ENCODE data around the gene TPCN2.

Gene TPCN2

GRCh38 chr11:69097263-69097662 lies 48.5 kb downstream of the TPCN2 start:
- no peak for DNase-seq

GRCh38 chr11:69099180-69099579 lies 50.4 kb downstream of the TPCN2 start:
- DNase-seq, result no peak

- DNase-seq, result no peak
Measured at GRCh38 chr11:69100454-69101114, 51.9 kb downstream of the TPCN2 start.

- DNase-seq, result peak; percentile 84
Measured at GRCh38 chr11:69101115-69101791, 52.5 kb downstream of the TPCN2 start.

GRCh38 chr11:69101792-69102695 lies 53.3 kb downstream of the TPCN2 start:
- no peak for DNase-seq

GRCh38 chr11:69102732-69103615 lies 54.2 kb downstream of the TPCN2 start:
- no peak for DNase-seq

- DNase-seq, result no peak
Measured at GRCh38 chr11:69104212-69104855, 55.6 kb downstream of the TPCN2 start.

GRCh38 chr11:69104856-69105395 lies 56.2 kb downstream of the TPCN2 start:
- no peak for DNase-seq

- no peak for DNase-seq
Measured at GRCh38 chr11:69105461-69106030, 56.8 kb downstream of the TPCN2 start.

GRCh38 chr11:69106031-69106811 lies 57.5 kb downstream of the TPCN2 start:
- no peak for DNase-seq

GRCh38 chr11:69107413-69107812 lies 58.7 kb downstream of the TPCN2 start:
- no peak for DNase-seq

GRCh38 chr11:69108030-69108429 lies 59.3 kb downstream of the TPCN2 start:
- no peak for DNase-seq

- no peak for DNase-seq
Measured at GRCh38 chr11:69108559-69108958, 59.8 kb downstream of the TPCN2 start.

GRCh38 chr11:69109101-69109500 lies 60.4 kb downstream of the TPCN2 start:
- no peak for DNase-seq

- no peak for DNase-seq
Measured at GRCh38 chr11:69110451-69110850, 61.7 kb downstream of the TPCN2 start.

- no peak for DNase-seq
Measured at GRCh38 chr11:69111624-69112542, 63.2 kb downstream of the TPCN2 start.

- DNase-seq, result no peak
Measured at GRCh38 chr11:69113226-69113625, 64.5 kb downstream of the TPCN2 start.

- DNase-seq, result no peak
Measured at GRCh38 chr11:69113646-69114340, 65.1 kb downstream of the TPCN2 start.

GRCh38 chr11:69114362-69114761 lies 65.6 kb downstream of the TPCN2 start:
- DNase-seq, result no peak
